GOT3 (cell line): ENCODE data around the gene DUSP12.

Source experiments
- DNase-seq: peaks from one replicate; lab custom pipeline; 2025; ENCODE audit warnings: mixed read lengths; lab: John Stamatoyannopoulos, UW

Gene DUSP12

GRCh38 chr1:161770250-161770649 is 20.7 kb downstream of the DUSP12 start:
- DNase-seq, result no peak

- no peak for DNase-seq
Measured at GRCh38 chr1:161771161-161771560, 21.6 kb downstream of the DUSP12 start.

GRCh38 chr1:161771973-161772372 is 22.4 kb downstream of the DUSP12 start:
- no peak for DNase-seq

- no peak for DNase-seq
Measured at GRCh38 chr1:161772397-161772796, 22.8 kb downstream of the DUSP12 start.

- no peak for DNase-seq
Measured at GRCh38 chr1:161773791-161774190, 24.2 kb downstream of the DUSP12 start.

GRCh38 chr1:161777261-161777660 is 27.7 kb downstream of the DUSP12 start:
- DNase-seq, result no peak

- DNase-seq, result no peak
Measured at GRCh38 chr1:161778522-161778921, 28.9 kb downstream of the DUSP12 start.

GRCh38 chr1:161779393-161779792 is 29.8 kb downstream of the DUSP12 start:
- no peak for DNase-seq

- DNase-seq, result no peak
Measured at GRCh38 chr1:161781995-161782394, 32.4 kb downstream of the DUSP12 start.

- DNase-seq, result no peak
Measured at GRCh38 chr1:161782886-161783285, 33.3 kb downstream of the DUSP12 start.

GRCh38 chr1:161784968-161785367 is 35.4 kb downstream of the DUSP12 start:
- no peak for DNase-seq

- DNase-seq, result no peak
Measured at GRCh38 chr1:161787355-161787754, 37.8 kb downstream of the DUSP12 start.

GRCh38 chr1:161790587-161791317 is 41.2 kb downstream of the DUSP12 start:
- no peak for DNase-seq

- no peak for DNase-seq
Measured at GRCh38 chr1:161791904-161792655, 42.5 kb downstream of the DUSP12 start.

- DNase-seq, result no peak
Measured at GRCh38 chr1:161792740-161793139, 43.2 kb downstream of the DUSP12 start.

GRCh38 chr1:161799792-161800191 is 50.2 kb downstream of the DUSP12 start:
- no peak for DNase-seq

GRCh38 chr1:161801955-161802354 is 52.4 kb downstream of the DUSP12 start:
- no peak for DNase-seq

GRCh38 chr1:161803181-161803580 is 53.6 kb downstream of the DUSP12 start:
- no peak for DNase-seq

GRCh38 chr1:161805399-161806197 is 56.0 kb downstream of the DUSP12 start:
- no peak for DNase-seq
